WTC11 (cell line): ENCODE measurements around the gene PDCL2. TPM values are rescaled to one million over a fixed set of nuclear protein-coding genes. Genes with fewer than 3 reads are reported as not detected.

Experiments used
- ATAC-seq: fragments of 200-7000 bp; cut with Tn5 transposase; 2 replicates; pipeline ENCODE4 v1.10.0; 2021; ENCODE audit warnings: mild to moderate bottlenecking, moderate library complexity
- CTCF ChIA-PET: fragments of 300-600 bp; sonication (Branson Sonifier 250); formaldehyde crosslinking; loops from one replicate; lab custom pipeline; 2021; ENCODE audit warnings: antibody characterized with exemption; lab: Charles Lee
- POLR2A ChIA-PET: fragments of 350-600 bp; sonication (Branson Sonifier 250); formaldehyde crosslinking; loops from one replicate; lab custom pipeline; 2021; ENCODE audit warnings: antibody characterized with exemption; lab: Charles Lee
- DNase-seq: peaks from one replicate; pipeline ENCODE4 v3.0.0; 2021; ENCODE audit warnings: low spot score
- H3K27ac Mint-ChIP-seq: 2 replicates; pipeline ENCODE4 v1.8.0; 2021; ENCODE audit warnings: mixed read lengths
- H3K27me3 Mint-ChIP-seq: 2 replicates; pipeline ENCODE4 v1.8.0; 2021; ENCODE audit warnings: low read depth, mild to moderate bottlenecking, moderate library complexity, mixed read lengths
- H3K36me3 Mint-ChIP-seq: 2 replicates; pipeline ENCODE4 v1.8.0; 2021; ENCODE audit warnings: mixed read lengths
- H3K4me1 Mint-ChIP-seq: 2 replicates; pipeline ENCODE4 v1.8.0; 2022; ENCODE audit warnings: mixed read lengths
- H3K4me3 Mint-ChIP-seq: 2 replicates; pipeline ENCODE4 v1.8.0; 2021; ENCODE audit warnings: mild to moderate bottlenecking, moderate library complexity, mixed read lengths
- H3K9me3 Mint-ChIP-seq: 2 replicates; pipeline ENCODE4 v1.8.0; 2021; ENCODE audit warnings: mixed read lengths
- ARID4B ChIP-seq: sonication (generic); formaldehyde crosslinking; IDR thresholded peaks from 2 replicates; pipeline ENCODE4 v1.8.0; 2023; ENCODE audit warnings: missing genetic modification reagents, mild to moderate bottlenecking, borderline replicate concordance
- CBFB ChIP-seq: sonication (generic); formaldehyde crosslinking; IDR thresholded peaks from 2 replicates; pipeline ENCODE4 v1.8.1; 2022; ENCODE audit warnings: mild to moderate bottlenecking, low read depth, missing genetic modification reagents
- EMX1 ChIP-seq: fragments of 250-450 bp; sonication (Bioruptor Pico); IDR thresholded peaks from 2 replicates; pipeline ENCODE4 v1.8.0; 2021; ENCODE audit warnings: mild to moderate bottlenecking
- GRHL2 ChIP-seq: fragments of 250-450 bp; sonication (Bioruptor Pico); IDR thresholded peaks from 2 replicates; pipeline ENCODE4 v1.8.0; 2022; ENCODE audit warnings: mild to moderate bottlenecking, moderate library complexity; ENCODE audit not compliant: insufficient replicate concordance, severe bottlenecking
- NFATC4 ChIP-seq: fragments of 250-450 bp; sonication (Bioruptor Pico); IDR thresholded peaks from 2 replicates; pipeline ENCODE4 v1.9.0; 2021; ENCODE audit warnings: mild to moderate bottlenecking
- SMAD4 ChIP-seq: sonication (generic); formaldehyde crosslinking; IDR thresholded peaks from 2 replicates; pipeline ENCODE4 v1.8.0; 2022; ENCODE audit warnings: mild to moderate bottlenecking, missing genetic modification reagents
- ZNF423 ChIP-seq: fragments of 250-450 bp; sonication (Bioruptor Pico); IDR thresholded peaks from 2 replicates; pipeline ENCODE4 v2.1.2; 2022; ENCODE audit warnings: mild to moderate bottlenecking, moderate library complexity
- ZNF671 ChIP-seq: fragments of 250-450 bp; sonication (Bioruptor Pico); IDR thresholded peaks from 2 replicates; pipeline ENCODE4 v1.8.0; 2021; ENCODE audit warnings: mild to moderate bottlenecking
- total RNA-seq: library from RNA; stranded (reverse); gene quantifications from 3 replicates; pipeline ENCODE4 v1.2.3, GENCODE V29; 2021
- TF ChIP-seq, protein P1 (sequence below): sonication (generic); formaldehyde crosslinking; IDR thresholded peaks from 2 replicates; pipeline ENCODE4 v1.8.0; 2022; ENCODE audit warnings: mild to moderate bottlenecking, missing genetic modification reagents
- TF ChIP-seq, protein P2 (sequence below): sonication (generic); formaldehyde crosslinking; IDR thresholded peaks from 2 replicates; pipeline ENCODE4 v1.8.1; 2023; ENCODE audit warnings: mild to moderate bottlenecking, missing genetic modification reagents

Gene PDCL2
- total RNA-seq, 1 experiment from 2014 or later: not detected

DNA sequence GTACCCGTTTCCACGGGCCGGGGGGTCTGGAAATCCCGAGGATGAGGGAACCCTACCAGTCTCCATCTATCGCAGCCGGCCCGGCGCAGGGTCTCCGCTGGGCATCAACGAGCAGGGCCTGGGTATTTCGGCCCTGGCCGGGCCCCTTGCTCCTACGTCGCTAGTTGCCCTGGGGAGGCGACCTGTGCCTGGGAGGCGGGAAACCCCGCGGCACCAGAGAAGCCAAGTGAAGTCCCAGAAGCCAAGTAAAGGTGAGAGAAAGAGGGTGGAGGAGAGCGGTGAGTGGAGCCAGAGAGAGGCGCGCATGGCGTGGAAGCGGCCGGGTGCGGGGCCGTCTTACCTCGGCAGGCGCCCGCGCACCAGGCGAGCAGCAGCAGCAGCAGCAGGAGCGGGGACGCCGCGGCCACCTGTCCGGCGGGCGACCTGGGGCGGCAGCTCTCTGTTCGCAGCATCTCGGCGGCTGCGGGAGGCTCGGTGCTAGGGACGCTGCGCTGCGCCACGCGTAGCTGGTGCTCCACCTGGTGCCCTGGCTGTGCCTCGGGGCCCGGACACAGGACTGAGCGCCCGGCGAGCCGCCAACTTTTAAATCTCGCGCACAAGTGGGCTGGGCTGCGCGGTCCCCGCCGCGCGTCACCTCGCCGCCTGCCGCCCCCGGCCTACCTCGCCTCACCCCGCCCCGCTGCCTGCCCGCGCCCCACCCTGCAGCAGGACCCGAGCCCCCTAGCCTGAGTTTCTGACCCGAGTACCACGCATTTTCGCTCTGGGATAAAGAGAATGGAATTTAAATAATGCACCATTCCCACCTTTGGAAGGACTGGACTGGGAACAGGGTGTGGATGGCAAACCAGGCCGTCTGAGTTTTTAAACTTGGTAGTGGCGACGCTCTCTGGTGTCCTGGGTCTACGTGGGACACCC is 44.0 kb upstream of the PDCL2 start, which contains the start of gene NMU (continued):
- TF ChIP-seq CBFB (no peak; the same call in 1 of the 2 replicates), GRHL2 (CRISPR knock-in tag) (no peak)
- TF ChIP-seq, all 79 proteins: peak for 8

GRCh38 chr4:55635282-55635681 is 43.2 kb upstream of the PDCL2 start:
- H3K27me3 Mint-ChIP-seq: peaks cover 23% of the 10 kb centered on the region
- H3K27ac Mint-ChIP-seq: no peak overlapping the region
- H3K4me1 Mint-ChIP-seq: peaks cover 65% of the 10 kb centered on the region
- H3K36me3 Mint-ChIP-seq: peaks cover 13% of the 10 kb centered on the region
- no peak for DNase-seq
- no peak for TF ChIP-seq NFATC4 (CRISPR knock-in tag)
- no peak for TF ChIP-seq ZNF423 (CRISPR knock-in tag)
- TF ChIP-seq, protein P1, sequence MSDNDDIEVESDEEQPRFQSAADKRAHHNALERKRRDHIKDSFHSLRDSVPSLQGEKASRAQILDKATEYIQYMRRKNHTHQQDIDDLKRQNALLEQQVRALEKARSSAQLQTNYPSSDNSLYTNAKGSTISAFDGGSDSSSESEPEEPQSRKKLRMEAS: 0 out of 2 replicates have a peak, but pooled peaks have one; percentile 2
- TF ChIP-seq EMX1 (CRISPR knock-in tag): no peak
- POLR2A ChIA-PET: interaction anchor here (1.3 to 1.5 kb wide), 2 partner anchors 90 to 240 kb away, joined by 3 to 5 read pairs; partner anchors contain the start of gene TMEM165
- CTCF ChIA-PET: interaction anchor here (1.4 to 2.9 kb wide), 6 partner anchors 25 to 188 kb away, joined by 3 to 7 read pairs (median 4); partner anchors contain the start of gene PDCL2
- peaks cover 15% of the 10 kb centered on the region for H3K9me3 Mint-ChIP-seq
- peak overlapping the region; percentile 83 for H3K4me3 Mint-ChIP-seq
- peak; percentile 12 for ATAC-seq

DNA sequence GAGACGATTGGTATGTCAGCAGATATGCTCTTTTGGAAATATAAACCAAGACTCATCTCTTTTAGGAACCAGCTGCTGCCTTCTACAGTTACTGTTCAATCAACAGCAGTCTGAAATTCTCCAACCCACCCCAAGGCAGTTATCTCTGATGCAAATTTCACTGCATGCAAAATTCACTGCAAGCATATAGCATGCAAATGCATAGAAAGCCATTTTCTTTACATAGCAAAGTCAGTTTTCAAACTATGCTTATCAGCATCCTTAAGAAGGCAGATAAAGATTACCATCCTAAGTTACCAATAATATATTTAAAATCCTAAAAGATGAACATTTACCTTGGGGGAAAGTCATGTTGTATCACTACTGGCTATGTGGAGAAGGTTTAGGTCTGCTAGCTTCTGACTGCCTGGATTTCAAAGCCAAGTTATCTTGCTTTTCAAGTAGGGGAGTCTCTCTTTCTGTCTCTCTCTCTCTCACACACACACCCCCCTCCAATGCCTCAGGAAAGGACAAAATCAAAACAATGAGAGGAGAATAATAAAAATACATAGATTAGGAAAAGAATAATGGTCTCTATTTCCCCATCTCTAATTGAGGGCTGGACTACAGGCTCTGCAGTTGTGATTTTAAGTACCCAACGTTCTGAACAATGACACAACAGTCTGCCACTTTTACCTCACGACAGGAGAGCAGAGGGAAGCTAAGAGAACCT is 42.5 kb upstream of the PDCL2 start:
- Mint-ChIP-seq H3K4me3 (peak overlapping the region; percentile 83), H3K36me3 (peaks cover 16% of the 10 kb centered on the region)

DNA sequence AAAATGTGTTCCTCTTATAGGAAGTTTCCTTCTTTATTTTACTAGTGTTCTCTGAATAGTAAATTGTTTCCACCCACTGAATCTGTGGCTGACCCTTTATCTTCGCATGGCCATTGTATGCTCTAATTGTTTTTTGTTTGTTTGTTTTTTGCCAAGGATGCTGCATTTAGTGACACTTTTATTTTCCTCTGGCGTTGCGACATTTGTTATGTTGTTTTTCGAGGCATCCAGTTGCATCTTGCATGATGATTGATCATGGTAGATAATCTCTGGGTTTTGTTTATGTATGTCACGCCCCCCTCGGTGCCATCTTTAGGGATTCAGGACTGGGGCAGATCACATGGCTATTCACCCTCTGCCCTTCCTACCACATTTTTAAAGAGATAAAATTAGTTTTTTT is 41.9 kb upstream of the PDCL2 start:
- Mint-ChIP-seq H3K4me3 (peak overlapping the region; percentile 83), H3K36me3 (peaks cover 16% of the 10 kb centered on the region), H3K9me3 (peaks cover 15% of the 10 kb centered on the region), H3K27ac (no peak overlapping the region), H3K27me3 (peaks cover 23% of the 10 kb centered on the region)
- ChIA-PET CTCF (no interaction called here), POLR2A (no interaction called here)
- DNase-seq (no peak), ATAC-seq (no peak)
- TF ChIP-seq, protein P2, sequence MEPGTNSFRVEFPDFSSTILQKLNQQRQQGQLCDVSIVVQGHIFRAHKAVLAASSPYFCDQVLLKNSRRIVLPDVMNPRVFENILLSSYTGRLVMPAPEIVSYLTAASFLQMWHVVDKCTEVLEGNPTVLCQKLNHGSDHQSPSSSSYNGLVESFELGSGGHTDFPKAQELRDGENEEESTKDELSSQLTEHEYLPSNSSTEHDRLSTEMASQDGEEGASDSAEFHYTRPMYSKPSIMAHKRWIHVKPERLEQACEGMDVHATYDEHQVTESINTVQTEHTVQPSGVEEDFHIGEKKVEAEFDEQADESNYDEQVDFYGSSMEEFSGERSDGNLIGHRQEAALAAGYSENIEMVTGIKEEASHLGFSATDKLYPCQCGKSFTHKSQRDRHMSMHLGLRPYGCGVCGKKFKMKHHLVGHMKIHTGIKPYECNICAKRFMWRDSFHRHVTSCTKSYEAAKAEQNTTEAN (CRISPR knock-in tag): no peak
- no peak for TF ChIP-seq ARID4B
- TF ChIP-seq, all 79 proteins: peak for 0
- H3K4me1 Mint-ChIP-seq: peaks cover 64% of the 10 kb centered on the region

More for the DNA sequence above, 42.5 kb upstream of the PDCL2 start:
- H3K27me3 Mint-ChIP-seq: peaks cover 23% of the 10 kb centered on the region
- CTCF ChIA-PET: interaction anchor here (1.4 to 2.9 kb wide), 6 partner anchors 25 to 187 kb away, joined by 3 to 7 read pairs (median 4); partner anchors contain the start of gene PDCL2
- TF ChIP-seq SMAD4 (CRISPR knock-in tag) (no peak), ZNF671 (CRISPR knock-in tag) (no peak)
- TF ChIP-seq, protein P1: 0 out of 2 replicates have a peak, but pooled peaks have one; percentile 15
- TF ChIP-seq, all 79 proteins: peak for 1
- H3K27ac Mint-ChIP-seq: no peak overlapping the region
- ATAC-seq (no peak), DNase-seq (no peak)
- peaks cover 65% of the 10 kb centered on the region for H3K4me1 Mint-ChIP-seq
- peaks cover 15% of the 10 kb centered on the region for H3K9me3 Mint-ChIP-seq
- POLR2A ChIA-PET: interaction anchor here (1.3 to 1.5 kb wide), 2 partner anchors 89 to 239 kb away, joined by 3 to 5 read pairs; partner anchors contain the start of gene TMEM165
